HL-60/S4 (cell line): Measurements from ENCODE around the gene OOSP1.
"Not testable (repeated sequence)": the region's sequence is repeated elsewhere in the genome, so short reads cannot be mapped to it uniquely, and the experiment has no call there.

Source experiments
- in situ Hi-C: fragments of 300-500 bp; cut with MboI; formaldehyde crosslinking; loops from 2 replicates; pipeline ENCODE4 v1.14.3; 2022; ENCODE audit warnings: low sequenced_read_pairs

OOSP1 gene

DNA sequence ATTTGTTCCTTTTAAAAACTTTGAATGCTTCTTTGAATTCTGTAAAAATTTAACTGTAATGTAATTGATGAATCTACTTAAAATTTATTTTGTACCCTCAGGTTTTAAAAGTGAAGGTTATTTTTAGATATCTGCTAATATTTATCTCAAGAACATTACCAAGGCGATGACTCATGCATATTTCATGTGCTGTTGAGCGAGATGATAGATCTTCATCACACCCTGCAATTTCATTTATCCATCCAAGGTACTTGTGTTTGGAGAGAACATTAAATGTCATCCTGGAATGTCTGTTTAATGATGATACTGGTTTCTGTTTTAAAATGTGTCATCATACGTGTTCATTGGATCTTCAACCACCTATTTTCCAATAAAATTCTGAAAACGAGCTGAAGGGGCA lies 18.9 kb downstream of the OOSP1 start:
- in situ Hi-C loops: no loop called here

DNA sequence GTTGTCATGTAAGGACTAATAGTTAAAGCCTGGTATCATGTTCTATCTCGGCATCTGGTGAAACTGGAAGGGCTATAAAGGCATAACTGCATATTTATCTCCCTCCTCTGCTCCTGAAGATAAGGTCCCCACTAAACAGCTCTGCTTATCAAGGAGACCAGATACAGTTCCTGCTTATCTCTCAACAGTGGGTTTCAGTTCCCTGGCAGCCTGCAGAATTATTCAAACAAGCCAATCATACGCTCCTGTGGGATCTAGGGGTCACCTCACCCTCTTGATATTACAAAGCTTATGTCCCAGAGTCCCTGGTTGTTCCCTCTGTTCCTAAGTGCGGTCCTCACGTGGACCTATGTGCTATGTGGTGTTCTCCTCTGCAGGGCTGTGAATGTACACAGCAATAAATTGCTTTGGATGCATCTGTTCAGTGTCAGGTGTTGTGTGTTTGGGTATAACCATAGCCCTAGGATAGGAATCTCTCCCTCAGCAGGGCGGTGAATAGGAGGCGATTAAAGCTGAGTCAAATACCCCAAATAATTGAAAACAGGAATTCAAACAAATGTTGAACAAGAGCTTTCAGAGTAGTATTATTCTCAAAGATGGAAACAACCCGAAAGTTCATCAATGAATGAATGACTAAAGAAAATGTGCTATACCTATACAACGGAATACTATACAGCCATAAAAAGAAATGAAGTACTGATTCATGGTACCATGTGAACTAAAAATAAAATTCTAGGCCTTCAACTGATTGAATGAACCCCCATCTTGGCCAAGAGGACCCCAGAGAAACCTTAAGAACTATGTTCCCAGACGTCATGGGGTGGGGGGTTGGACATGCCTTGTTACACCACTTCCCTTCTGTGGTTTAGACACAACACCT lies 22.5 kb downstream of the OOSP1 start:
- in situ Hi-C loops: no loop called here

DNA sequence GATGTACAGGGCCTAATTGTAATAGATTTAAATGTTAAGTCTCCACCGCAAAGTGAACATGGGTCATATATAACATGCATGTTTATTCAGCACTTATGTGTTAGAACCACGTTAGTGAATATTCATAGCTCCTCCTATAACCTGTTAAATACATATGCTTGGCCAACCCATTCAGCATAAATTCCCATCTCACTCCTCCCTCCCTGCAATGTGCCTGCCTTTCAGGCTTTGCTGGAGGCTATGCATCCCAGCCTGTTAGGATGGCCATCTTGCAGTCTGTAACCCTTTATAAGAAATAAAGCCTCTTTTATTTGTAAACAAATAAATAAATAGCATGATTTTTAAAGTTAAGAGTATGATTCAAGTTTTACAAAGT lies 23.9 kb downstream of the OOSP1 start:
- in situ Hi-C loops: no loop called here

DNA sequence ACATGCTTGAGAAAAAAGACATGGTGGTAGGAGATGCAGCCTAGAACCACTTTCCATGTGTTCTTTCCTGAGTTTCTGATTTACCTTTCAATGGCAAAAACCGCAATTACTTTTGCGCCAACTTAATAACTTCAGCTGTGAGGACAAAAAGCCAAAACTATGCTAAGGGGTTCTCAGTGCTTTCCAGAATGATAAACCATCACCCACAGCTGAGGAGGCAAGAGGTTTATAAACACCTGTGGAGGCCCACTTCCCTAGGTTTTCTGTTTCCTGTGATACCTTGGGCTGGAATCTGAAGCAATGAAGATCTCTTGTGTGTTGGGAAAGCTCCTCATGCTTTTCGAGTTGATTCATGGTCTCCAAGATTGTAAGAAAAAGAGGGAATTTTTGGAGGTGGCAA lies 25.5 kb downstream of the OOSP1 start, which contains the start of gene OOSP4A:
TSS of gene OOSP4A (plus strand) at position 301 of the 400 bp plus-strand sequence. CDS start at position 301, 0 bp downstream.
- in situ Hi-C loops: no loop called here

DNA sequence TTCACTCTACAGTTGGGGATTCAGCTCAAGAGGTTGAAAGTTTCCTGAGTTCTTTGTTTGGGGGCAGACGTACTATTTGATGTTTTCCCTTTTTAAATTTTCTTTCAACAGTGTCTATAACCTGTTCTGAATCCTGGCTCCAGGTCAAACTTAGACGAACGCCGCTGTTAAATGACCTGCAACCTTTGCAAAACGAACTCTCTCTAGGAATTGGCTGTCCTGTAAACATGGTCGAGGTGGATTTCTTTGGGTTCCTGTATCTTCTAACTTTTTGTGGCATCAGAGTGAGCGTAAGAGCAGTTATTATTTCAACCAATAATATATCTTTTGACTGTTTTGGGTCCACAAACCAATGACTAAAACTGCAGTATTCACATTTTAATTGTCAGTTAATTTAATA lies 27.2 kb downstream of the OOSP1 start:
- in situ Hi-C loops: no loop called here

DNA sequence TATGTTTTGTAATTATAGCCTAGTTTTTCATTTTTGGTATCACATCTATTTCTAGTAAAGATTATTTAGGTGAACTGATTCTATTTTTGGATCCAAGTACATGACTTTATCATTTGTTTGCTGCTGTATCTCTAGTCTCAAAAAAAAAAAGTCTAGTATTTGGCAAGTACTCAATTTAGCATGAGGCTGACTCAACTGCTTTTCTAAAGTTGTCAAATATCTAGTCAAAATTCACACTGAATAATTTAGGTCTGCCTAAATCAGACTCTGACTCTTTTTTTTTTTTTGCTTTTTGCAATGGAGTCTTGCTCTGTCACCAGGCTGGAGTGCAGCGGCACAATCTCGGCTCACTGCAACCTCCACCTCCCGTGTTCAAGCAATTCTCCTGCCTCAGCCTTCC lies 28.0 kb downstream of the OOSP1 start:
- in situ Hi-C loops: no loop called here

DNA sequence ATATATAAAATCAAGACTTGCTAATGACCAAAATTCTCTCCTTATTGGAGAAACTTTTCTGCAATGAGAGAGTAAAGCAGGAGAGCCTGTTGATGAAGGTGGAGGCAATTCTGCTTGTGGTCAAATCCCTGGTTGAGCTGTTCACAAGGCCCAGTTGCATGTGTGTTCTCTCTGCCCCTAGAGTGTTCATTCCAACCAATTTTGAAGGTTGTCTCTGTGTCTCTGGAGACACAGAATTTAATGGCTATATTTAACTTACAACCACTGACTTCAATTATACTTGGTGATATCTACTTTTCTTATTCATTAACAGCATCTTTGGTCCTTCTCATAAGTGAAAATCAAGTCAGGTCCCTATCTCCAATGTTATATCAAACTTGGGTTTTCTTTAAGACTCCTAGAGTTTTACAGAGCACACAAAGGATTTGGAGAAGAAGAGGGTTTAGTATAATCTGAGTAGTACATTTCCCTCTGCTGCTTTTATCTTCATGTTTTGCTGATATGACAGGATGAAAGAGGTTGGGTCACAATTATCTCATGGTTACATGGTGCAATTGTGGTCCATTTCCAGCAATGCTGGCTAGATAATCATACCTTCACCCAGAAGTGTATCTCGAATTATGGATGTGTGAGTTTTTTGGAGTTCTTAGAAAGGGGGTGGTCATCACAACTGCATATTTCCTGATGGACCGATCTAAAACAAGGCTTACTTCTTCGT lies 29.6 kb downstream of the OOSP1 start:
- in situ Hi-C loops: no loop called here

DNA sequence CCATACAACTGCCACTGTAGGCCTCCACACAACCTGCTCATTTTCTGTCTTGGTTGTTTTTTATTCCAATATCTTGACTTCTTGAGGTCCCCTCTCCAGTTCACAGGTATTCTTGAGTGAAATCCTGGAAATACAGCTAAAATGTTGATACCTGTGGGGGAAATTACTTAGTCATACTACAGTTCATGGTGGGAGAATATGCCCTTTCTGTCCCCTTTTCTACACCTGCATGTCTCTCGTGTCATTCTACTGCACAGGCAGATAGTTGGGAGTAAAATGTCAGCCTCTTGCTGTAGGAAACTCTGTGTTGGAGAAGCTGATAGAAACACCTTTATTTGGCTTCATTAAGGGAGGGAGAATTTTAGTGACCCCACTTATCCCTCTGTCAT lies 30.2 kb downstream of the OOSP1 start:
- in situ Hi-C loops: no loop called here

DNA sequence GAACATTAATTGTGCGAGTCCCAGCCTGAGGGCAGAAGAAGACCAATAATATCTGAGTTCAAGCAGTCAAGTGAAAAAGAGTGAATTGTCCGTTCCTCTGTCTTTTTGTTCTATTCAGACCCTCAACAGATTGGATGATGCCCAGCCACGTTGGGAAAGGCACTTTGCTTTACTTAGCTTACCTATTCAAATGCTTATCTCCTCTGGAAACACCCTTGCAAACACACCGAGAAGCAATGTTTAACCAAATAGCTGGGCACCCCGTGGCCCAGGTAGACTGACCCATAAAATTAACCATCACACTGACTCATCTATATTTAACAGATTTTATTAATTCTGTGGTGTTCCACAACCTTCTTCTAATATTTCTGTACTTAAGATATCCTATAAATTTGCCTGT lies 34.9 kb downstream of the OOSP1 start:
- in situ Hi-C loops: no loop called here

DNA sequence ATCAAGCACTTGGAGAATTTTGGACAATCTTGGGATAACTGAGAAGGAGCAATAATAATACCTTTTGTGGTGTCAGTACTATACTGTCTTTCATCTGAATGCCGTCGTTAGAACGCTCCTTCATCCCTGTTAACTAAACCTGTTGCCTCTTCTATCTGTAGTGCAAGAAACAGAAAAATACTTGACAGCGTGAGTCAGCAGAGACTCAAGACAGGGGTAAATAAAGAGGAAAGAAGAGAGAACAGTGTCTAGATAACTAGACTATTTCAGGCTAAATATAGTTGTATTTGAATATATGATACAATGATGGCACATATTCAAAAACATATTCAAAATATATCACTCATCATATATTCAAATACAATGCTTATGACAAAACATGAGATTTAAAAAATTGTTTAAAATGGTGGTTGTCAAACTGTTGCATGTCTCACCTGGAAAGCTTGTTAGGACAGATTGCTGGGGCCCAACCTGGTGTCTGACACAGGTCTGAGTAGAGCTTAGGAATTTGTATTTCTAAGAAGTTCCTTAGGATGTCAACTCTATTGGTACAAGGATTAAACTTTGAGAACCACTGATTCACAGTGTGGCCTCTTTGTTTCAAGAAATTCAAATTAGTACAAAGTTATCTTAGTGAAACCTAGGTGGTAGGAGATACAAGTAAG lies 43.0 kb downstream of the OOSP1 start:
- in situ Hi-C loops: no loop called here

DNA sequence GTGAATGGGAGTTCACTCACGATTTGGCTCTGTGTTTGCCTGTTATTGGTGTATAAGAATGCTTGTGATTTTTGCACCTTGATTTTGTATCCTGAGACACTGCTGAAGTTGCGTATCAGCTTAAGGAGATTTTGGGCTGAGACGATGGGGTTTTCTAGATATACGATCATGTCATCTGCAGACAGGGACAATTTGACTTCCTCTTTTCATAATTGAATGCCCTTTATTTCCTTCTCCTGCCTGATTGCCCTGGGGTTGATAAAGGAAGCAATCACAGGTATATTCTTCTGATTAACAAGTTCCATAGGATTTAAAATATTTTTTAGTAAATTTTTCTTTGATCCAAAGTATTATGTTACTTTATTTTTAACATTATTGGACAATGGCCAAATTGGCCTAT lies 43.8 kb downstream of the OOSP1 start:
- in situ Hi-C loops: not testable (repeated sequence)

DNA sequence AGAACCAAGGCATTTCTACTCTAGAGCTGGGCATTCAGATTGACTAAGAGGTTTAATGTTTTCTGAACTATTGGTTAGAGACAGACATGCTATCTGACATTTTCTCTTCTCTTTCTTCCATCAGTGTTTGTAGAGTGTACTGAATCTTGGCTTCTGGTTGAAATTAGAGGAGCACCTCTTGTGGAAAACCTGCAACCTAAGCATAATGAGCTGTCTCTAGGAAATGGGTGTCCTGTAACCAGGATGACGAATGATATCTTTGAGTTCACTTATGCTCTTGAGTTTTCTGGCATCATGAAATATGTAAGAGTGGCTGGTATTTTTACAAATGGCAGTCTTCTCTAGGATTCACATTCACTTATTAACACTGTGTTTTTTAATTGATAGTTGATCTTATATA lies 45.0 kb downstream of the OOSP1 start:
- in situ Hi-C loops: no loop called here

DNA sequence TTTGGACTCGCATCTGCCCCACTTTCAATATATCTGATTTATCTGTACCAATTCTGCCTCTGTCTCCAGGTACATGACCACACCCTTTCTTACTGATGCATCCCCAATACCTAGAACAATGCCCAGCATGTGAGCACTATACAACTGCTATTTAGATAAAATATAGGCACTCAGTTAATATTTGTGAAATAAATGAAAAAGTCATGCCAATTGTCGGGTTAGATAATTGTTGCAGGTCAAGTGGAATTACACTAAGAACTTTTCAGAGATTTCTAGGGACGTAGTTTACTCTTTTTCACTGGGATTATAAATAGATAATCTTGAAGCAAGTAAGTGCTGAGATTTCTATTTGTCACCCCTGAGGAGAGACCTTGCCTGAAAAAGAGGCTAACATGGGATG lies 46.1 kb downstream of the OOSP1 start:
- in situ Hi-C loops: no loop called here

DNA sequence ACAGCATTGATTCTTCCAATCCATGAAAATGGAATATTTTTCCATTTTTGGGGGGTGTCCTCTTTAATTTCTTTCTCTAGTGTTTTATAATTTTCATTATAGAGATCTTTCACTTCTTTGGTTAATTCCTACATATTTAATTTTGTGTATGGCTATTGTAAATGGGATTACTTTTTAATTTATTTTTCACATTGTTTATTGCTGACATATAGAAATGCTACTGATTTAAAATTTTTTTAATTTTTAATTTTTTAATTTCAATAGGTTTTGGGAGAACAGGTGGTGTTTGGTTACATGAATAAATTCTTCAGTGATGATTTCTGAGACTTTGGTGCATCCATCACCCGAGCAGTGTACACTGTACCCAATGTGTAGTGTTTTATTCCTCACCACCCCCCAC lies 52.2 kb downstream of the OOSP1 start:
- in situ Hi-C loops: no loop called here

DNA sequence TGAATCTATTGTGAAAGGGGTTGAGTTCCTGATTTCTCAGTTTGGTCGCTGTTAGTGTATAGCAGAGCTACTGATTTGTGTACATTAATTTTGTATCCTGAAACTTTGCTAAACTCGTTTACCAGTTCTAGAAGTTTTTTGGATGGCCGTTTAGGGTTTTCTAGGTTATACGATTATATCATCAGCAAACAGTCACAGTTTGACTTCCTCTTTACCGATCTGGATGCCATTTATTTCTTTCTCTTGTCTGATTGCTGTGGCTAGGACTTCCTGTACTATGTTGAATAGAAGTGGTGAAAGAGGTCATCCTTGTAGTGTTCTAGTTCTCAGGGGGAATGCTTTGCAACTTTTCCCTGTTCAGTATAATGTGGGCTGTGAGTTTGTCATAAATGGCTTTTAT lies 54.2 kb downstream of the OOSP1 start:
- in situ Hi-C loops: no loop called here

DNA sequence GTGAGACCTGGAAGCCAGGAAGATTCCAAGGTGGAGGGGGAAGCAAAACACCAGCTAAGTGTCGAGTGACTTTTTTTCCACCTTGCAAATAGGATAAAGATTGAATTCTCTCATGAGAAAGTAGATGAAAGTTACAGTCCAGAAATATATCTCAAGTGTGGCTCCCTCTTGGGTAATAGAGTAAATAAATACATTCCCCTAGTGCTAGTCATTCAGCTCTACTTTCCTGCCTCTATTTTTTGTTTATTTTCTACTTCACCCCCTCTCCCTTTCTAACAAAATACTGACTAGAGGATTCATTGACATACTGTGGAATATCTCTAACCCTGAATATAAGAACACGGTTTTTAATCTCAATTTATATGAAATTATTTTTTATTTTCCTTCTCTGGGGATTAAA lies 59.6 kb downstream of the OOSP1 start:
- in situ Hi-C loops: no loop called here

DNA sequence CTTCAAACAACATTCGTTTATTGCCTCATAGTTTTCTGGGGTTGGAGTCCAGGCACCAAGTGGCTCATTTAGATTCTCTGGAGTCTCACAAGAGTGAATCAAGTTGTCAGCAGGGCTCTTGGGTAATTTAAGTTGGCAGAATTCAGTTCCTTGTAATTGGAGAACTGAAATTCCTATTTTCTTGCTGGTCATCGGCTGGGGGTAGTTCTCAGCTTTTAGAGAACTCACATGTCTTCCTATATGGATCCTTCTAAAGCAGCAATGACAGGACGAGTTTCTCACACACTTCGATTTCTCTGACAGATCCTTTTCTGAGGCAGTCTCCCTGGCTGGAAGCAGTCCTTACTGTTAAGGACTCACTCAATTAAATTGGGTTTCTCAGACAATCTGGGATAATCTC lies 61.5 kb downstream of the OOSP1 start:
- in situ Hi-C loops: no loop called here

DNA sequence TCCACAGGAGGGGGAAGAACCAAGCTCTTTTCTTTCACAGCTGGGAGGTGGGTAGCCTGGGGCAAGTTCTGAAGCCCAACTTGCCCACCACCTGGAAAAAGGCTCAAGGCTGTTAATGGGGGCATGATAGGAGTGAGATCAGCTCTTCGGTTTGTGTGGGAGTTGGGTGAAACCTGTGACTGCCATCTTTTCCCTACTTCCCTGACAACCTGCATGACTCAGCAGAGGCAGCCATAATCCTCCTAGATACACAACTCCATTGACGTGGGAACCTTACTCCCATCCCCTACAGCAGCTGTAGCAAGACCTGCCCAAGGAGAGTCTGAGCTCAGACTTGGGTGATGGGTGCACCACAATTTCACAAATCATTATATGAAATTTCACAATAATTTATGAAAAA lies 65.5 kb downstream of the OOSP1 start:
- in situ Hi-C loops: no loop called here

DNA sequence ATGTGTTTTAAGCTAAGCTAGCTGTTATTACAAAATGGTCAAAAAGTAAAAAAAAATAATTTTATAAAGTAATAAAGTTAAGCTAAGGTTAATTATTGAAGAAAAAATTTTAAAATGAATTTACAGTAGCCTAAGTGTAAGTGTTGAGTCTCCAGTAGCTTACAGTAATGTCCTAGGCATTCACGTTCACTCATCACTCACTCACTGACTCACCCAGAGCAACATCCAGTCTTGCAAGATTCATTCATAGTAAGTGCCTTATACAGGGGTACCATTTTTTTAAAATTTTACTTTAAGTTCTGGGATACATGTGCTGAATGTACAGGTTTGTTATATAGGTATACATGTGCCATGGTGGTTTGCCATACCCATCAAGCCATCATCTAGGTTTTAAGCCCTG lies 67.1 kb downstream of the OOSP1 start:
- in situ Hi-C loops: no loop called here
